Ovary (tissue), 3 donors: ENCODE measurements around the gene RSBN1.
A peak's percentile ranks its signal among the peaks of the same experiment; 100 is the strongest.

Experiments
- EP300 ChIP-seq: sonication (generic); formaldehyde crosslinking; IDR thresholded peaks from one replicate; pipeline ENCODE4 v1.6.1; 2017; ENCODE audit warnings: antibody characterized with exemption
- POLR2A ChIP-seq: fragments of 450-650 bp; IDR thresholded peaks from one replicate; pipeline ENCODE4 v1.6.1; 2017; ENCODE audit warnings: antibody characterized with exemption, mild to moderate bottlenecking, moderate library complexity
- TF ChIP-seq, protein P1 (sequence below), 3 donors: fragments of 450-650 bp in 2 of 3; fragments of 200-600 bp in 1 of 3; IDR thresholded peaks; one replicate each; pipeline versions ENCODE4 v1.5.1 to v1.8.0; 2016 to 2022; ENCODE audit warnings: antibody characterized with exemption in 3 of 3, mild to moderate bottlenecking in 1 of 3
- donor health status: DM: no; HTN: no; CAD: no.

GRCh38 chr1:113812661-113813135 is 422 bp upstream of the RSBN1 start:
- TF ChIP-seq, protein P1, sequence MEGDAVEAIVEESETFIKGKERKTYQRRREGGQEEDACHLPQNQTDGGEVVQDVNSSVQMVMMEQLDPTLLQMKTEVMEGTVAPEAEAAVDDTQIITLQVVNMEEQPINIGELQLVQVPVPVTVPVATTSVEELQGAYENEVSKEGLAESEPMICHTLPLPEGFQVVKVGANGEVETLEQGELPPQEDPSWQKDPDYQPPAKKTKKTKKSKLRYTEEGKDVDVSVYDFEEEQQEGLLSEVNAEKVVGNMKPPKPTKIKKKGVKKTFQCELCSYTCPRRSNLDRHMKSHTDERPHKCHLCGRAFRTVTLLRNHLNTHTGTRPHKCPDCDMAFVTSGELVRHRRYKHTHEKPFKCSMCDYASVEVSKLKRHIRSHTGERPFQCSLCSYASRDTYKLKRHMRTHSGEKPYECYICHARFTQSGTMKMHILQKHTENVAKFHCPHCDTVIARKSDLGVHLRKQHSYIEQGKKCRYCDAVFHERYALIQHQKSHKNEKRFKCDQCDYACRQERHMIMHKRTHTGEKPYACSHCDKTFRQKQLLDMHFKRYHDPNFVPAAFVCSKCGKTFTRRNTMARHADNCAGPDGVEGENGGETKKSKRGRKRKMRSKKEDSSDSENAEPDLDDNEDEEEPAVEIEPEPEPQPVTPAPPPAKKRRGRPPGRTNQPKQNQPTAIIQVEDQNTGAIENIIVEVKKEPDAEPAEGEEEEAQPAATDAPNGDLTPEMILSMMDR (IDR thresholded peaks at IDR 0.05), result no peak
- TF ChIP-seq EP300 (no peak), POLR2A (peak; percentile 8)
